ENCODE data around the gene CARD14. TPM values are rescaled to one million over a fixed set of nuclear protein-coding genes. Genes with fewer than 3 reads are reported as not detected.

The CARD14 gene
- total RNA-seq, 1 donor from 2014 or later: 5.4 TPM

- Mint-ChIP-seq H3K4me1 (peaks cover 9% of the 10 kb centered on the region), H3K27me3 (ENCODE audit: low read depth) (no peaks in the 10 kb centered on the region), H3K9me3 (no peaks in the 10 kb centered on the region), H3K4me3 (no peak overlapping the region), H3K27ac (no peak overlapping the region), H3K36me3 (no peaks in the 10 kb centered on the region)
- no peak for DNase-seq (ENCODE audit: low spot score in 2 of 2, unreplicated experiment in 2 of 2)
- TF ChIP-seq CTCF (IDR thresholded peaks at IDR 0.05; ENCODE audit: unreplicated experiment): no peak
Observed at GRCh38 chr17:80125656-80126448, 44.0 kb upstream of the CARD14 start.

GRCh38 chr17:80126449-80126715, 43.4 kb upstream of the CARD14 start:
- H3K4me3 Mint-ChIP-seq: no peak overlapping the region
- H3K27ac Mint-ChIP-seq: no peak overlapping the region
- no peaks in the 10 kb centered on the region for H3K36me3 Mint-ChIP-seq
- DNase-seq (ENCODE audit: low spot score in 2 of 2, unreplicated experiment in 2 of 2): no peak
- TF ChIP-seq CTCF (IDR thresholded peaks at IDR 0.05; ENCODE audit: unreplicated experiment): no peak
- H3K4me1 Mint-ChIP-seq: peaks cover 9% of the 10 kb centered on the region
- no peaks in the 10 kb centered on the region for H3K27me3 Mint-ChIP-seq (ENCODE audit: low read depth)
- no peaks in the 10 kb centered on the region for H3K9me3 Mint-ChIP-seq

- TF ChIP-seq CTCF (IDR thresholded peaks at IDR 0.05; ENCODE audit: unreplicated experiment): no peak
- H3K27ac Mint-ChIP-seq: no peak overlapping the region
- peaks cover 10% of the 10 kb centered on the region for H3K36me3 Mint-ChIP-seq
- no peak for DNase-seq (ENCODE audit: low spot score in 2 of 2, unreplicated experiment in 2 of 2)
- H3K4me3 Mint-ChIP-seq: no peak overlapping the region
- H3K4me1 Mint-ChIP-seq: peaks cover 7% of the 10 kb centered on the region
- H3K9me3 Mint-ChIP-seq: no peaks in the 10 kb centered on the region
- no peaks in the 10 kb centered on the region for H3K27me3 Mint-ChIP-seq (ENCODE audit: low read depth)
Observed at GRCh38 chr17:80129006-80129565, 40.7 kb upstream of the CARD14 start.

DNA sequence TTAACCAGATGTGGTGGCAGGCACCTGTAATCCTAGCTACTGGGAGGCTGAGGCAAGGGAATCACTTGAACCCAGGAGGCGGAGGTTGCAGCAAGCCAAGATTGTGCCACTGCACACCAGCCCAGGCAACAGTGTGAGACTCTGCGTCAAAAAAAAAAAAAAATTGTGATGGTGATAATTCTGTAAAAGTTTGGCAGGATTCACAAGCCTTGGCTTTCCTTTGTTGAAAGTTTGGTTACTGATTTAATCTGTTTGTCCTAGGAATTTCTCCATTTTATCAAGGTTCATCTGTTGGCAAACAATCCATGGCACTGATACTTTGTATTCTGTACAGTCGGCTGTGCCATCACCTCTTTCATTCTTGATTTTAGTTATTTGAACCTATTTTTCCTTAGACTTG, 38.8 kb upstream of the CARD14 start:
- no peaks in the 10 kb centered on the region for H3K27me3 Mint-ChIP-seq (ENCODE audit: low read depth)
- no peak overlapping the region for H3K4me3 Mint-ChIP-seq
- TF ChIP-seq CTCF (IDR thresholded peaks at IDR 0.05; ENCODE audit: unreplicated experiment): no peak
- H3K27ac Mint-ChIP-seq: no peak overlapping the region
- no peaks in the 10 kb centered on the region for H3K4me1 Mint-ChIP-seq
- H3K9me3 Mint-ChIP-seq: no peaks in the 10 kb centered on the region
- H3K36me3 Mint-ChIP-seq: peaks cover 15% of the 10 kb centered on the region
- no peak for DNase-seq (ENCODE audit: low spot score in 2 of 2, unreplicated experiment in 2 of 2)

GRCh38 chr17:80132906-80133625, 36.8 kb upstream of the CARD14 start:
- Mint-ChIP-seq H3K36me3 (peaks cover 29% of the 10 kb centered on the region), H3K27me3 (ENCODE audit: low read depth) (no peaks in the 10 kb centered on the region), H3K27ac (no peak overlapping the region), H3K4me3 (no peak overlapping the region), H3K9me3 (no peaks in the 10 kb centered on the region), H3K4me1 (no peaks in the 10 kb centered on the region)
- no peak for DNase-seq (ENCODE audit: low spot score in 2 of 2, unreplicated experiment in 2 of 2)
- TF ChIP-seq CTCF (IDR thresholded peaks at IDR 0.05; ENCODE audit: unreplicated experiment): no peak

All from mesothelial cell of epicardium (in vitro differentiated cells).